SK-N-SH (cell line): ENCODE results near the gene ZSCAN12. TPM values are rescaled to one million over a fixed set of nuclear protein-coding genes. Genes with fewer than 3 reads are reported as not detected.

Source experiments
- CTCF ChIA-PET: fragments of 300-600, 350-600 bp; formaldehyde crosslinking; extraction: SDS; loops from one replicate; lab custom pipeline; 2021; lab: Yijun Ruan, JAX
- POLR2A ChIA-PET: fragments of 350-600 bp; sonication (Branson Sonifier 250); formaldehyde crosslinking; extraction: SDS; loops from one replicate; lab custom pipeline; 2020; ENCODE audit warnings: antibody characterized with exemption, inconsistent platforms; lab: Yijun Ruan, JAX
- DNase-seq: peaks from one replicate; pipeline ENCODE4 v3.0.0; 2012
- H2AFZ ChIP-seq: fragments of 200-600 bp; sonication (generic); 2 replicates; pipeline ENCODE4 v1.8.1; 2016; ENCODE audit warnings: antibody characterized with exemption, mild to moderate bottlenecking, low read depth
- H3F3A ChIP-seq: fragments of 200-600 bp; sonication (generic); replicated peaks from 2 replicates; pipeline ENCODE3; 2016; ENCODE audit warnings: antibody characterized with exemption, mild to moderate bottlenecking; ENCODE audit not compliant: insufficient read depth
- H3K27ac ChIP-seq, 2 experiments: fragments of 200-500 bp in 1 of 2; fragments of 200-600 bp in 1 of 2; sonication (Bioruptor generic) in 1 of 2; sonication (generic), shearing (Covaris generic) in 1 of 2; 2 replicates each; pipeline versions ENCODE4 v1.5.1 to v1.6.1; 2014 to 2016; ENCODE audit warnings: low read depth in 2 of 2, inconsistent platforms in 1 of 2, low read length in 1 of 2, mild to moderate bottlenecking in 1 of 2, mixed read lengths in 1 of 2
- H3K27me3 ChIP-seq: fragments of 200-600 bp; sonication (generic), shearing (Covaris generic); 2 replicates; pipeline ENCODE4 v1.6.1; 2016; ENCODE audit warnings: mixed run types; ENCODE audit not compliant: insufficient read depth
- H3K36me3 ChIP-seq, 2 experiments: fragments of 200-500 bp in 1 of 2; fragments of 200-600 bp in 1 of 2; sonication (Bioruptor generic) in 1 of 2; sonication (generic) in 1 of 2; replicated peaks in 1 of 2; 2 replicates each; pipeline versions ENCODE3 to v1.5.1; 2014 to 2016; ENCODE audit warnings: low read length in 1 of 2, mild to moderate bottlenecking in 1 of 2; ENCODE audit not compliant: insufficient read depth in 2 of 2, control insufficient read depth in 1 of 2
- H3K4me1 ChIP-seq, 2 experiments: fragments of 200-500 bp in 1 of 2; fragments of 200-600 bp in 1 of 2; sonication (Bioruptor generic) in 1 of 2; sonication (generic), shearing (Covaris generic) in 1 of 2; 2 replicates each; pipeline versions ENCODE4 v1.5.1 to v1.6.1; 2014 to 2016; ENCODE audit warnings: low read depth in 1 of 2, low read length in 1 of 2, mixed run types in 1 of 2; ENCODE audit not compliant: insufficient read depth in 2 of 2, control insufficient read depth in 1 of 2
- H3K4me2 ChIP-seq: fragments of 200-600 bp; sonication (generic), shearing (Covaris generic); 2 replicates; pipeline ENCODE4 v1.6.1; 2017; ENCODE audit warnings: mixed run types
- H3K4me3 ChIP-seq, 2 experiments: fragments of 200-500 bp in 1 of 2; fragments of 200-600 bp in 1 of 2; sonication (Bioruptor generic) in 1 of 2; sonication (generic), shearing (Covaris generic) in 1 of 2; 2 replicates each; pipeline versions ENCODE4 v1.5.1 to v1.8.1; 2014 to 2016; ENCODE audit warnings: low read depth in 2 of 2, inconsistent platforms in 1 of 2, low read length in 1 of 2, mild to moderate bottlenecking in 1 of 2, mixed read lengths in 1 of 2, moderate library complexity in 1 of 2
- H3K79me2 ChIP-seq: fragments of 200-600 bp; sonication (generic); 2 replicates; pipeline ENCODE4 v1.8.1; 2017; ENCODE audit warnings: mild to moderate bottlenecking; ENCODE audit not compliant: insufficient read depth
- H3K9ac ChIP-seq: fragments of 200-600 bp; sonication (generic); 2 replicates; pipeline ENCODE4 v1.6.1; 2017; ENCODE audit warnings: mixed run types
- H3K9me2 ChIP-seq: fragments of 200-600 bp; sonication (generic); 2 replicates; pipeline ENCODE4 v1.6.1; 2017; ENCODE audit warnings: mixed run types
- H3K9me3 ChIP-seq: fragments of 200-600 bp; sonication (generic); 2 replicates; pipeline ENCODE4 v1.6.1; 2017; ENCODE audit warnings: mixed run types, mild to moderate bottlenecking, moderate library complexity
- H4K20me1 ChIP-seq: fragments of 200-600 bp; sonication (generic); 2 replicates; pipeline ENCODE4 v1.6.1; 2017; ENCODE audit warnings: mild to moderate bottlenecking, mixed run types; ENCODE audit not compliant: insufficient read depth
- ELF1 ChIP-seq: IDR thresholded peaks from 2 replicates; pipeline ENCODE4 v1.4.0; 2012
- EP300 ChIP-seq, 2 experiments: IDR thresholded peaks; 2 replicates each; pipeline versions ENCODE4 v1.4.0 to v1.6.1; 2012; ENCODE audit warnings: borderline replicate concordance in 1 of 2, low read depth in 1 of 2, low read length in 1 of 2
- FOSL2 ChIP-seq: IDR thresholded peaks from 2 replicates; pipeline ENCODE4 v1.4.0; 2012; ENCODE audit warnings: low read depth, mild to moderate bottlenecking, moderate library complexity, borderline replicate concordance
- GABPA ChIP-seq: IDR thresholded peaks from 2 replicates; pipeline ENCODE4 v1.4.0; 2012; ENCODE audit warnings: low read depth, mild to moderate bottlenecking
- IRF3 ChIP-seq: fragments of 150-350 bp; IDR thresholded peaks from 2 replicates; pipeline ENCODE4 v1.6.1; 2016; ENCODE audit warnings: mild to moderate bottlenecking, low read depth, low read length
- JUND ChIP-seq: IDR thresholded peaks from 2 replicates; pipeline ENCODE4 v1.4.0; 2012
- MEF2A ChIP-seq: IDR thresholded peaks from 2 replicates; pipeline ENCODE4 v1.4.0; 2012; ENCODE audit warnings: low read depth, borderline replicate concordance
- POLR2AphosphoS5 ChIP-seq: IDR thresholded peaks from 2 replicates; pipeline ENCODE4 v1.6.1; 2012; ENCODE audit warnings: low read depth, low read length
- RCOR1 ChIP-seq: fragments of 150-350 bp; IDR thresholded peaks from 2 replicates; pipeline ENCODE4 v1.6.1; 2017; ENCODE audit warnings: antibody characterized with exemption, low read length
- USF1 ChIP-seq: IDR thresholded peaks from 2 replicates; pipeline ENCODE4 v1.4.0; 2012; ENCODE audit warnings: low read depth, borderline replicate concordance
- WGBS: methylation state at CpG from one replicate; pipeline ENCODE4 v1.1.6; 2017; ENCODE audit warnings: low lambda C conversion rate; 5-methylcytosine and 5-hydroxymethylcytosine counted together
- polyA plus RNA-seq, 3 experiments: library from polyadenylated mRNA; depleted of rRNA; stranded (reverse); fragments of >200 nt; gene quantifications; 2 replicates each; pipeline ENCODE4 v1.2.3, GENCODE V29; 2012

The ZSCAN12 gene
- polyA plus RNA-seq, 1 of the 3 experiments (the other 2 are of a cell fraction): 1.6 TPM

- ChIA-PET POLR2A (interaction anchor here (0.6 to 3.2 kb wide), 17 partner anchors 9 to 527 kb away, joined by 3 to 14 read pairs (median 4); partner anchors contain the start of genes PGBD1, ZKSCAN3, ZKSCAN8 and ZSCAN26), CTCF (interaction anchor here (0.6 to 5.0 kb wide), 3 partner anchors 21 to 58 kb away, joined by 3 to 29 read pairs (median 3); partner anchors contain the start of gene PGBD1)
- no peak for DNase-seq
- Histone ChIP-seq H3K79me2 (no peaks in the 10 kb centered on the region), H3K36me3 (no peaks in the 10 kb centered on the region), H3K27me3 (no peaks in the 10 kb centered on the region), H3K9me3 (no peaks in the 10 kb centered on the region), H3K4me1 (peaks cover 0 to 7% of the 10 kb centered on the region in 2 experiments; a peak in 2 of 4 replicates), H3K27ac (peak overlapping the region; percentile 92 to 99; a peak in 3 of 4 replicates), H3K4me2 (peak overlapping the region; percentile 87), H3F3A (peaks cover 11% of the 10 kb centered on the region), H3K9ac (peak overlapping the region; percentile 10; the same call in 1 of the 2 replicates), H3K4me3 (peak overlapping the region; percentile 74 to 93), H2AFZ (peak overlapping the region; percentile 80; the same call in 1 of the 2 replicates), H4K20me1 (no peaks in the 10 kb centered on the region), H3K9me2 (no peaks in the 10 kb centered on the region)
- WGBS: 28% methylated on average over 12 of the region's 12 CpGs
- 0 out of 2 replicates have a peak, but pooled peaks have one; percentile 29 for TF ChIP-seq IRF3
- TF ChIP-seq FOSL2: no peak
These were observed 64.4 kb downstream of the ZSCAN12 start for GRCh38 chr6:28335040-28335563.

- ChIA-PET CTCF (interaction anchor here (0.6 to 5.0 kb wide), 4 partner anchors 21 to 57 kb away, joined by 3 to 29 read pairs (median 4); partner anchors contain the start of gene PGBD1), POLR2A (interaction anchor here (0.8 to 2.4 kb wide), 7 partner anchors 10 to 193 kb away, joined by 3 to 14 read pairs (median 4); partner anchors contain the start of genes PGBD1 and ZKSCAN8)
- Histone ChIP-seq H3K27me3 (no peaks in the 10 kb centered on the region), H3K4me3 (peak overlapping the region; percentile 74 to 93; a peak in 3 of 4 replicates), H3K4me1 (peaks cover 0 to 8% of the 10 kb centered on the region in 2 experiments; a peak in 2 of 4 replicates), H2AFZ (no peak overlapping the region), H3K4me2 (peak overlapping the region; percentile 87), H3K9me2 (no peaks in the 10 kb centered on the region), H3K9me3 (no peaks in the 10 kb centered on the region), H3K79me2 (no peaks in the 10 kb centered on the region), H4K20me1 (no peaks in the 10 kb centered on the region), H3K36me3 (no peaks in the 10 kb centered on the region), H3F3A (peaks cover 11% of the 10 kb centered on the region), H3K9ac (no peak overlapping the region), H3K27ac (peak overlapping the region; percentile 92 to 99; a peak in 3 of 4 replicates)
- WGBS: 89% methylated on average over 7 of the region's 7 CpGs
- no peak for DNase-seq
- no peak for TF ChIP-seq EP300 (IDR thresholded peaks at IDR 0.05; ENCODE audit: borderline replicate concordance in 1 of 2, low read depth in 1 of 2, low read length in 1 of 2)
- no peak for TF ChIP-seq JUND
- TF ChIP-seq IRF3: no peak
- TF ChIP-seq MEF2A: no peak
- no peak for TF ChIP-seq USF1
- no peak for TF ChIP-seq RCOR1
- no peak for TF ChIP-seq ELF1
- TF ChIP-seq GABPA: no peak
- no peak for TF ChIP-seq POLR2AphosphoS5
These were observed 65.1 kb downstream of the ZSCAN12 start for GRCh38 chr6:28334286-28335039.
